Parathyroid adenoma (tissue), 2 donors: ENCODE results near the gene TMEM164.

Experiments
- H2AFZ ChIP-seq: fragments of 300-600 bp; sonication (generic); one replicate; pipeline ENCODE4 v1.7.0; 2017; ENCODE audit warnings: antibody characterized with exemption, mild to moderate bottlenecking
- H3K27ac ChIP-seq: fragments of 300-600 bp; sonication (generic); one replicate; pipeline ENCODE4 v1.7.0; 2017
- H3K27me3 ChIP-seq: fragments of 300-600 bp; sonication (generic); one replicate; pipeline ENCODE4 v1.7.0; 2017; ENCODE audit warnings: low read length; ENCODE audit not compliant: control insufficient read depth, insufficient read depth
- H3K36me3 ChIP-seq: fragments of 300-600 bp; sonication (generic); one replicate; pipeline ENCODE4 v1.7.0; 2017; ENCODE audit warnings: low read length; ENCODE audit not compliant: control insufficient read depth, insufficient read depth
- H3K4me1 ChIP-seq: fragments of 300-600 bp; sonication (generic); one replicate; pipeline ENCODE4 v1.7.0; 2017; ENCODE audit warnings: control low read depth
- H3K4me2 ChIP-seq: fragments of 300-600 bp; sonication (generic); one replicate; pipeline ENCODE4 v1.7.0; 2017; ENCODE audit warnings: low read length
- H3K4me3 ChIP-seq: fragments of 300-600 bp; sonication (generic); one replicate; pipeline ENCODE4 v1.7.0; 2017; ENCODE audit warnings: low read depth, low read length
- H3K79me2 ChIP-seq: fragments of 300-600 bp; sonication (generic); one replicate; pipeline ENCODE4 v1.7.0; 2017; ENCODE audit warnings: control low read depth
- H3K9ac ChIP-seq: fragments of 300-600 bp; sonication (generic); one replicate; pipeline ENCODE4 v1.7.0; 2017; ENCODE audit warnings: mild to moderate bottlenecking
- H3K9me3 ChIP-seq: fragments of 300-600 bp; sonication (generic); one replicate; pipeline ENCODE4 v1.7.0; 2017; ENCODE audit warnings: low read length; ENCODE audit not compliant: control insufficient read depth
- CTCF ChIP-seq: fragments of 300-600 bp; sonication (generic); IDR thresholded peaks from one replicate; pipeline ENCODE4 v1.7.0; 2017; ENCODE audit warnings: antibody characterized with exemption, mild to moderate bottlenecking
- donor health status: primary hyperparathyroidism.

TMEM164 gene

GRCh38 chrX:110194977-110195376, 192.1 kb downstream of the TMEM164 start:
- H3K27me3 ChIP-seq = no peaks in the 10 kb centered on the region
- no peak overlapping the region for H3K27ac ChIP-seq
- no peaks in the 10 kb centered on the region for H3K4me1 ChIP-seq
- no peaks in the 10 kb centered on the region for H3K9me3 ChIP-seq
- no peak overlapping the region for H3K4me2 ChIP-seq
- H2AFZ ChIP-seq = no peak overlapping the region
- H3K9ac ChIP-seq = no peak overlapping the region
- H3K79me2 ChIP-seq = no peaks in the 10 kb centered on the region
- no peaks in the 10 kb centered on the region for H3K36me3 ChIP-seq
- TF ChIP-seq CTCF = no peak
- H3K4me3 ChIP-seq = no peak overlapping the region

GRCh38 chrX:110201799-110202198, 198.9 kb downstream of the TMEM164 start:
- Histone ChIP-seq H3K4me3 (no peak overlapping the region), H3K36me3 (no peaks in the 10 kb centered on the region), H3K9ac (no peak overlapping the region), H3K27ac (no peak overlapping the region), H2AFZ (no peak overlapping the region), H3K79me2 (no peaks in the 10 kb centered on the region), H3K27me3 (no peaks in the 10 kb centered on the region), H3K9me3 (no peaks in the 10 kb centered on the region), H3K4me2 (no peak overlapping the region), H3K4me1 (no peaks in the 10 kb centered on the region)
- TF ChIP-seq CTCF = no peak

- no peak for TF ChIP-seq CTCF
- Histone ChIP-seq H3K79me2 (no peaks in the 10 kb centered on the region), H3K27ac (no peak overlapping the region), H3K9me3 (no peaks in the 10 kb centered on the region), H3K4me1 (no peaks in the 10 kb centered on the region), H3K4me3 (no peak overlapping the region), H3K4me2 (no peak overlapping the region), H2AFZ (no peak overlapping the region), H3K9ac (no peak overlapping the region), H3K27me3 (no peaks in the 10 kb centered on the region), H3K36me3 (no peaks in the 10 kb centered on the region)
Observed at GRCh38 chrX:110204986-110205385, 202.1 kb downstream of the TMEM164 start.

- Histone ChIP-seq H2AFZ (no peak overlapping the region), H3K36me3 (no peaks in the 10 kb centered on the region), H3K4me3 (no peak overlapping the region), H3K4me2 (no peak overlapping the region), H3K9me3 (no peaks in the 10 kb centered on the region), H3K27me3 (no peaks in the 10 kb centered on the region), H3K9ac (no peak overlapping the region), H3K27ac (no peak overlapping the region), H3K4me1 (no peaks in the 10 kb centered on the region), H3K79me2 (no peaks in the 10 kb centered on the region)
- TF ChIP-seq CTCF = no peak
Observed at GRCh38 chrX:110208092-110208491, 205.2 kb downstream of the TMEM164 start.

GRCh38 chrX:110210417-110211139, 207.7 kb downstream of the TMEM164 start:
- Histone ChIP-seq H3K79me2 (no peaks in the 10 kb centered on the region), H3K9me3 (no peaks in the 10 kb centered on the region), H3K4me3 (no peak overlapping the region), H3K27me3 (no peaks in the 10 kb centered on the region), H3K4me1 (no peaks in the 10 kb centered on the region), H3K27ac (no peak overlapping the region), H3K36me3 (no peaks in the 10 kb centered on the region), H2AFZ (no peak overlapping the region), H3K9ac (no peak overlapping the region), H3K4me2 (no peak overlapping the region)
- TF ChIP-seq CTCF = no peak
